Measurements from ENCODE around the gene ME3.

ME3 gene

DNA sequence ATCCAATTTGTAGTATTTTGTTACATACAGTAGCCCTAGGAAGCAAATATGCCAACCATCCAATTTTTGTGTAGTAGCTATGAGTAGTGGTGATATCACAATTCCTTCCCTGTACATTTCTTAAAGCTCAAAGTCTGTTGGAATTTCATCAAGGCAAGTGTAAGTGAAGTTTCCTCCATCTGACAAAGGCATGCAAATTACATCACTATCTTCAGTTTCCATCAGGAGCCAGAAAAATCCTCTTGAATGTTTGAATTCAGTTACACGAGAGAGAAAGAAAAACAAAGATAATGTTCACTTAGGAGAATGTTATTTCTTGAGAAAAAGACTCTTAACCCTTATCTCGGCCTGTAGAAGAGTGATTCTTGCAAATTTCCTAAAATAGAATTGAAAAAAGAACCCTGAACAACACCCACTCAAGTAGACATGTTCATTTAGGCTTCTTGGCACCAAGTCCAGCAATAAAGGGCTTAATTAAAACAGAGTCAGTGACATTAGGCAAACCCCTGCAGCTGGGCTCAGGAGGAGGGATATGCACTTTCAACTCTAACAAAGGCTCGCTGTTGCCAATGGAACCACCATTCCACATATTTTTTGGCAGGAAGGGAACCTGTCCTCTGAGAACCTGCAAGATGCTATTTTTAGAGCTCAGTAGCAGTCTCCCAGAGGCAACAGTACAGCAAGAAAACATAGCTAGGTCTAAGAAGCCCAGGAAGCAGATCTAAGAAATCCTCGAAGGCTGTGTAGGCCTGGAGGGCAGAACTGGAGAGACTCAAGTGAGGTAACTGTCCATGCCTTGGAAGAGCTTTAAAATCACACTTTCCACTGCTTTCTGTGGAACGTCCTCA is 153.1 kb downstream of the ME3 start:
- Histone ChIP-seq H2AFZ (ENCODE audit: low read length) (peak overlapping the region; percentile 21), H2AK5ac (ENCODE audit: low read depth, low read length) (no peak overlapping the region), H3K9me3 (replicated peaks in 1 of 2; ENCODE audit: control insufficient read depth in 2 of 2, insufficient read depth in 1 of 2, low read depth in 1 of 2, low read length in 2 of 2) (no peaks in the 10 kb centered on the region), H2BK5ac (ENCODE audit: low read length) (no peak overlapping the region), H2BK15ac (ENCODE audit: low read length) (no peak overlapping the region), H3K9ac (ENCODE audit: low read depth, low read length, poor library complexity) (no peak overlapping the region), H2BK120ac (ENCODE audit: low read depth, low read length) (no peak overlapping the region), H3K23ac (ENCODE audit: low read depth, low read length, poor library complexity) (no peak overlapping the region), H3K4me1 (ENCODE audit: control insufficient read depth in 2 of 2, insufficient read depth in 1 of 2, low read depth in 1 of 2, low read length in 2 of 2) (peaks cover 8 to 20% of the 10 kb centered on the region in 2 donors), H2BK12ac (ENCODE audit: low read length) (no peak overlapping the region), H4K91ac (ENCODE audit: low read depth, low read length, poor library complexity) (no peak overlapping the region), H3K79me1 (ENCODE audit: low read depth, low read length) (no peaks in the 10 kb centered on the region), H3K36me3 (replicated peaks in 1 of 2; ENCODE audit: control insufficient read depth in 2 of 2, insufficient read depth in 2 of 2, low read length in 2 of 2) (no peaks in the 10 kb centered on the region), H3K4ac (ENCODE audit: low read length) (no peak overlapping the region), H3K4me2 (ENCODE audit: insufficient read depth, low read length, poor library complexity, severe bottlenecking) (no peak overlapping the region), H3K27me3 (ENCODE audit: control insufficient read depth in 3 of 3, insufficient read depth in 3 of 3, low read depth in 1 of 3, low read length in 3 of 3) (no peaks in the 10 kb centered on the region), H4K8ac (ENCODE audit: low read depth, low read length) (no peak overlapping the region), H3K4me3 (ENCODE audit: low read length in 2 of 2) (no peak overlapping the region), H3K18ac (ENCODE audit: low read length) (no peak overlapping the region), H3K14ac (ENCODE audit: low read length) (no peak overlapping the region), H3K27ac (replicated peaks; ENCODE audit: low read length) (peak overlapping the region; percentile 5)
- no peak for DNase-seq (ENCODE audit: low spot score)
- no CpG with 5 or more reads among the region's 5 CpGs for WGBS, 2 donors (ENCODE audit: extremely low coverage in 2 of 2, insufficient read length in 2 of 2, insufficient replicate concordance in 1 of 2)

- Histone ChIP-seq H2BK15ac (ENCODE audit: low read length) (no peak overlapping the region), H3K27me3 (ENCODE audit: control insufficient read depth in 3 of 3, insufficient read depth in 3 of 3, low read depth in 1 of 3, low read length in 3 of 3) (no peaks in the 10 kb centered on the region), H3K4me2 (ENCODE audit: insufficient read depth, low read length, poor library complexity, severe bottlenecking) (no peak overlapping the region), H3K4me3 (ENCODE audit: low read length in 2 of 2) (no peak overlapping the region), H3K18ac (ENCODE audit: low read length) (no peak overlapping the region), H3K79me1 (ENCODE audit: low read depth, low read length) (no peaks in the 10 kb centered on the region), H3K9ac (ENCODE audit: low read depth, low read length, poor library complexity) (no peak overlapping the region), H3K14ac (ENCODE audit: low read length) (no peak overlapping the region), H3K27ac (replicated peaks; ENCODE audit: low read length) (no peak overlapping the region), H3K4me1 (ENCODE audit: control insufficient read depth in 2 of 2, insufficient read depth in 1 of 2, low read depth in 1 of 2, low read length in 2 of 2) (peaks cover 8 to 16% of the 10 kb centered on the region in 2 donors), H2BK120ac (ENCODE audit: low read depth, low read length) (no peak overlapping the region), H3K9me3 (replicated peaks in 1 of 2; ENCODE audit: control insufficient read depth in 2 of 2, insufficient read depth in 1 of 2, low read depth in 1 of 2, low read length in 2 of 2) (no peaks in the 10 kb centered on the region), H3K23ac (ENCODE audit: low read depth, low read length, poor library complexity) (no peak overlapping the region), H3K36me3 (replicated peaks in 1 of 2; ENCODE audit: control insufficient read depth in 2 of 2, insufficient read depth in 2 of 2, low read length in 2 of 2) (no peaks in the 10 kb centered on the region), H2AK5ac (ENCODE audit: low read depth, low read length) (no peak overlapping the region), H2AFZ (ENCODE audit: low read length) (no peak overlapping the region), H2BK5ac (ENCODE audit: low read length) (no peak overlapping the region), H4K91ac (ENCODE audit: low read depth, low read length, poor library complexity) (no peak overlapping the region), H3K4ac (ENCODE audit: low read length) (no peak overlapping the region), H2BK12ac (ENCODE audit: low read length) (no peak overlapping the region), H4K8ac (ENCODE audit: low read depth, low read length) (no peak overlapping the region)
- no CpG with 5 or more reads among the region's 6 CpGs for WGBS, 2 donors (ENCODE audit: extremely low coverage in 2 of 2, insufficient read length in 2 of 2, insufficient replicate concordance in 1 of 2)
- no peak for DNase-seq (ENCODE audit: low spot score)
Measured at GRCh38 chr11:86518211-86518610, 154.2 kb downstream of the ME3 start.

DNA sequence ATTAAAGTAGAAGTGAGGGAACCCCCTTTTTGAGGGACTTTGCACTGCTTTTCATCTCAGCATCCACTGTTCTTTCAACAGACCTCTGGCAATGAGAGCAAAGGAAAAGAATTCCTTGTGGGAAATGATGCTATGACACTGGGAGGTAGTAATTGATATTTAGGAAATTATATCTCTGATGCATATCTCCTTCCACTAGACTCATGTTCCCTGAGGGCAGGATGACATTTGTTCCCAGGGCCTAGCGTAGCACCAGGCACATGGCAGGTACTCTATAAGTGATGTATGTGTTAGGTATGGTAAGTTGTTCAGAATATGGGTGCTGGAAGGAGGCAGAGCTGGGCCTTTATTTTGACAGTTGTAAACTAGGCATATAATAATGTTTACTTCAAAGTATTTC is 154.9 kb downstream of the ME3 start:
- no peak overlapping the region for H3K4me2 ChIP-seq (ENCODE audit: insufficient read depth, low read length, poor library complexity, severe bottlenecking)
- H3K79me1 ChIP-seq (ENCODE audit: low read depth, low read length): no peaks in the 10 kb centered on the region
- no peak for DNase-seq (ENCODE audit: low spot score)
- H2BK12ac ChIP-seq (ENCODE audit: low read length): no peak overlapping the region
- no CpG with 5 or more reads among the region's 1 CpG for WGBS, 2 donors (ENCODE audit: extremely low coverage in 2 of 2, insufficient read length in 2 of 2, insufficient replicate concordance in 1 of 2)
- H3K36me3 ChIP-seq (replicated peaks in 1 of 2; ENCODE audit: control insufficient read depth in 2 of 2, insufficient read depth in 2 of 2, low read length in 2 of 2): peaks cover 0 to under 1% of the 10 kb centered on the region in 2 donors
- H2BK120ac ChIP-seq (ENCODE audit: low read depth, low read length): no peak overlapping the region
- H3K27ac ChIP-seq (replicated peaks; ENCODE audit: low read length): no peak overlapping the region
- H3K9me3 ChIP-seq (replicated peaks in 1 of 2; ENCODE audit: control insufficient read depth in 2 of 2, insufficient read depth in 1 of 2, low read depth in 1 of 2, low read length in 2 of 2): peaks cover under 1% of the 10 kb centered on the region in 2 donors
- no peak overlapping the region for H2AK5ac ChIP-seq (ENCODE audit: low read depth, low read length)
- H2AFZ ChIP-seq (ENCODE audit: low read length): no peak overlapping the region
- H4K8ac ChIP-seq (ENCODE audit: low read depth, low read length): no peak overlapping the region
- H3K27me3 ChIP-seq (ENCODE audit: control insufficient read depth in 3 of 3, insufficient read depth in 3 of 3, low read depth in 1 of 3, low read length in 3 of 3): no peaks in the 10 kb centered on the region
- no peak overlapping the region for H3K9ac ChIP-seq (ENCODE audit: low read depth, low read length, poor library complexity)
- H3K14ac ChIP-seq (ENCODE audit: low read length): no peak overlapping the region
- no peak overlapping the region for H3K4me3 ChIP-seq (ENCODE audit: low read length in 2 of 2)
- no peak overlapping the region for H4K91ac ChIP-seq (ENCODE audit: low read depth, low read length, poor library complexity)
- peaks cover 8 to 16% of the 10 kb centered on the region in 2 donors for H3K4me1 ChIP-seq (ENCODE audit: control insufficient read depth in 2 of 2, insufficient read depth in 1 of 2, low read depth in 1 of 2, low read length in 2 of 2)
- H3K4ac ChIP-seq (ENCODE audit: low read length): no peak overlapping the region
- H3K23ac ChIP-seq (ENCODE audit: low read depth, low read length, poor library complexity): no peak overlapping the region
- H2BK5ac ChIP-seq (ENCODE audit: low read length): no peak overlapping the region
- H3K18ac ChIP-seq (ENCODE audit: low read length): no peak overlapping the region
- no peak overlapping the region for H2BK15ac ChIP-seq (ENCODE audit: low read length)

DNA sequence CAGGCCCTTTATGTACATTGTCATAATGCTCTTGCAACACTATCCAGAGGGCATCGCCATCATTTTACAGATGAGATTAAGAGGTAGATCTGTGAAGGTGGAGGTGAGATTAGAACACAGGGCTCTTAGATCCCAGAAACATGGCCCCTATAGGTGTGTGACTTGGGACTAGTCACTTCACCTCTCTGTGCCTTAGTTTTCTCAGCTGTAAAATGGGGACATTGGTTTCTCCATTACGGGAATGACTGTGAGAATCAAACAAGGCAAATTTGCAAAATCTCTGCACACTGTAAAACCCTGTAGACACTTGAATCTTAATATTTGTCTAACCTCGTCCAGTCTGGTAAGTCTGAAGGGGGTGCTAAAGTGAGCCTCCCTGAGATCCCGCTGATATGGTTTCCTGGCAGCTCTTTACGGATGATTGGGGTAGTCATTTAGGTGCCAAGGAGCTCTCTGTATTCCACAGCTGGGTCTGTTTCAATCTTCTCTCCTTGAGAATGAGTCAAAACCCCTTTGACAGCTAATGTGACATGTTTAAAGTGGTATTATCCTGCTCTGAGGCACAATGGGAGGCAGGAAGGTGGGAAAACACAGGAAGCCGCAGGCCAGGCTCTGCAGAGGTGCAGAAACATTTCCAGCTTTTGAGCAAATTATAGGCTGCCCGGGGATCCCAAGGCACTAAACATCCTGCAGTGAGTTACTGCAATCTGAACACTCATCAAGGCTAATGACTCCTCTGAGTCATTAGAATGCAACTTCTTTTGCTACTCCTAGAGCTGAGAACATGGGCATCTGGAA is 156.9 kb downstream of the ME3 start:
- DNase-seq (ENCODE audit: low spot score): no peak

More for the DNA sequence above, 156.9 kb downstream of the ME3 start:
- H2BK12ac ChIP-seq (ENCODE audit: low read length): no peak overlapping the region
- H3K23ac ChIP-seq (ENCODE audit: low read depth, low read length, poor library complexity): no peak overlapping the region
- peaks cover 0 to 5% of the 10 kb centered on the region in 2 donors for H3K36me3 ChIP-seq (replicated peaks in 1 of 2; ENCODE audit: control insufficient read depth in 2 of 2, insufficient read depth in 2 of 2, low read length in 2 of 2)
- H2BK120ac ChIP-seq (ENCODE audit: low read depth, low read length): no peak overlapping the region
- H3K9ac ChIP-seq (ENCODE audit: low read depth, low read length, poor library complexity): no peak overlapping the region
- H3K14ac ChIP-seq (ENCODE audit: low read length): no peak overlapping the region
- peak overlapping the region; percentile 83 for H2AFZ ChIP-seq (ENCODE audit: low read length)
- peaks cover 8 to 16% of the 10 kb centered on the region in 2 donors for H3K4me1 ChIP-seq (ENCODE audit: control insufficient read depth in 2 of 2, insufficient read depth in 1 of 2, low read depth in 1 of 2, low read length in 2 of 2)
- no peak overlapping the region for H2BK5ac ChIP-seq (ENCODE audit: low read length)
- H2AK5ac ChIP-seq (ENCODE audit: low read depth, low read length): no peak overlapping the region
- no peak overlapping the region for H2BK15ac ChIP-seq (ENCODE audit: low read length)
- no peak overlapping the region for H4K91ac ChIP-seq (ENCODE audit: low read depth, low read length, poor library complexity)
- H3K4me3 ChIP-seq (ENCODE audit: low read length in 2 of 2): no peak overlapping the region
- H3K4me2 ChIP-seq (ENCODE audit: insufficient read depth, low read length, poor library complexity, severe bottlenecking): no peak overlapping the region
- H3K4ac ChIP-seq (ENCODE audit: low read length): no peak overlapping the region
- H3K79me1 ChIP-seq (ENCODE audit: low read depth, low read length): no peaks in the 10 kb centered on the region
- no CpG with 5 or more reads among the region's 7 CpGs for WGBS, 2 donors (ENCODE audit: extremely low coverage in 2 of 2, insufficient read length in 2 of 2, insufficient replicate concordance in 1 of 2)
- H3K18ac ChIP-seq (ENCODE audit: low read length): no peak overlapping the region
- H3K27ac ChIP-seq (replicated peaks; ENCODE audit: low read length): no peak overlapping the region
- no peak overlapping the region for H4K8ac ChIP-seq (ENCODE audit: low read depth, low read length)
- no peaks in the 10 kb centered on the region for H3K27me3 ChIP-seq (ENCODE audit: control insufficient read depth in 3 of 3, insufficient read depth in 3 of 3, low read depth in 1 of 3, low read length in 3 of 3)
- H3K9me3 ChIP-seq (replicated peaks in 1 of 2; ENCODE audit: control insufficient read depth in 2 of 2, insufficient read depth in 1 of 2, low read depth in 1 of 2, low read length in 2 of 2): peaks cover 5 to 10% of the 10 kb centered on the region in 2 donors

Measured in neuronal stem cell (in vitro differentiated cells).